ENCODE data around the gene YARS1. TPM values are rescaled to one million over a fixed set of nuclear protein-coding genes. Genes with fewer than 3 reads are reported as not detected.
A peak's percentile ranks its signal among the peaks of the same experiment; 100 is the strongest.

YARS1 gene
- total and polyA plus RNA-seq, 2 of the 4 experiments (the other 2 are of a cell fraction): 100 to 166 TPM

DNA sequence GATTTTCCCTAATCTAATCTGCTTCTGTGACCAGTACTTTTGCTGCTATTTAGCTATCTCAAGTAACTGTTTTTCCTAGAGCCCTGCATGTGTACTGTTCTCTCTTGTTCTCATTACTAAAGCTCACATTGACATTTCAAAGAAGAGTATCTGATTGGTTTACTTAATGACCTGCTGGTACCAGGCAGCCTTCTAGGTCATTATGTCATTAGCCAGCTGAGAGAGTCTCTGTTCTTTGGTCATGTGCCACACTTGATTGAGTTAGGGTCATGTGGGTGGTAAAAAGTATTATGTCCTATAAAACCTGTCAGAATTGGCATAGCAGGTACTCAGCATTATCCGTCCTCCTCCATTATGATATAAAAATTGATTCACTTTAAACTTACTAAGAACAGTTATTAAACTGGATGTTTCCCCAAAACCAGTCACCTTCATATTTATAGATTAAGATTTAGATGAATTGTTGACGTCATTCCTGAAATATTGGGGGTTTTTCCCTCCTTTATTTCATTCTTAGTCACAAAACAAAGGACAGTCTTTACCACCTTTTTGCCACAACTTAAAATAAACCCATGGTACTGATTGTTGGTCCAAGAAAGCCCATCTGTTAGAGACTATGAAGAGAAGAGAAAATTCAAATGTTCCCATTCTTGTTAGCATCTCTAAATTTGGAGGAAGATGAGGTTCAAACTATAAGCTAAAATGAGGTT, 31.4 kb upstream of the YARS1 start:
- Histone ChIP-seq H2BK15ac (ENCODE audit: low read depth, low read length) (no peak overlapping the region), H2BK120ac (ENCODE audit: low read depth, low read length) (no peak overlapping the region), H3K4ac (ENCODE audit: low read depth, low read length) (no peak overlapping the region), H3K4me1 (ENCODE audit: control insufficient read depth, insufficient read depth, low read length) (no peaks in the 10 kb centered on the region), H4K5ac (ENCODE audit: low read depth, low read length) (no peak overlapping the region), H2BK20ac (ENCODE audit: low read depth, low read length) (no peak overlapping the region), H3K79me1 (ENCODE audit: low read depth in 1 of 2, low read length in 2 of 2) (peaks cover 4 to 10% of the 10 kb centered on the region in 2 experiments; a peak in 2 of 4 replicates), H3K27me3 (ENCODE audit: control insufficient read depth, insufficient read depth, low read length) (no peaks in the 10 kb centered on the region), H3K27ac (ENCODE audit: insufficient read depth, low read length) (no peak overlapping the region), H3K56ac (ENCODE audit: extremely low read depth, insufficient read depth, low read length) (no peak overlapping the region), H3K9me1 (ENCODE audit: insufficient read depth, low read length) (no peaks in the 10 kb centered on the region), H4K8ac (ENCODE audit: low read depth in 2 of 2, low read length in 2 of 2) (no peak overlapping the region), H3K9me3 (ENCODE audit: control insufficient read depth, insufficient read depth, low read length) (no peaks in the 10 kb centered on the region), H2BK5ac (ENCODE audit: low read depth, low read length, poor library complexity, severe bottlenecking) (no peak overlapping the region), H4K20me1 (ENCODE audit: insufficient read depth, low read length) (no peaks in the 10 kb centered on the region), H4K91ac (ENCODE audit: insufficient read depth, low read depth, low read length) (no peak overlapping the region), H3K23ac (ENCODE audit: low read depth, low read length) (no peak overlapping the region), H2AK9ac (replicated peaks; ENCODE audit: low read depth, low read length, poor library complexity) (no peak overlapping the region), H3K4me3 (ENCODE audit: insufficient read depth, low read depth, low read length) (no peak overlapping the region), H2AK5ac (ENCODE audit: low read depth, low read length) (no peak overlapping the region), H3K36me3 (ENCODE audit: control insufficient read depth, insufficient read depth, low read length) (peaks cover 21% of the 10 kb centered on the region), H2AFZ (replicated peaks; ENCODE audit: low read length, poor library complexity) (no peak overlapping the region), H3K18ac (ENCODE audit: low read depth, low read length) (no peak overlapping the region), H3K14ac (replicated peaks; ENCODE audit: low read depth, low read length) (no peak overlapping the region), H3K9ac (ENCODE audit: low read depth, low read length) (no peak overlapping the region), H3K4me2 (ENCODE audit: low read depth, low read length) (no peak overlapping the region)
- DNase-seq (no peak), ATAC-seq (ENCODE audit: low read depth) (no peak)
- intact Hi-C loops (cut with micrococcal nuclease): no loop called here
- TSS peak; percentile 4 for BruUV-seq (replicated peaks)
- ChIA-PET POLR2A (ENCODE audit: unreplicated experiment) (interaction anchor here (0.6 kb wide), 1 partner anchor 9 kb away, joined by 8 read pairs; no protein-coding TSS in a partner anchor), CTCF (interaction anchor here (1.0 kb wide), 1 partner anchor 13 kb away, joined by 3 read pairs; no protein-coding TSS in a partner anchor)
- TF ChIP-seq CHD1 (IDR thresholded peaks at IDR 0.05; ENCODE audit: low read depth, low read length) (no peak), FOS (IDR thresholded peaks at IDR 0.05; ENCODE audit: low read depth, low read length) (no peak), BHLHE40 (IDR thresholded peaks at IDR 0.05; ENCODE audit: low read depth, low read length) (no peak), POLR2A (IDR thresholded peaks at IDR 0.05; ENCODE audit: low read depth, low read length) (no peak), MAFK (IDR thresholded peaks at IDR 0.05; ENCODE audit: low read depth, low read length) (no peak), MAZ (IDR thresholded peaks at IDR 0.05; ENCODE audit: borderline replicate concordance, low read depth, low read length) (no peak), SMC3 (IDR thresholded peaks at IDR 0.05; ENCODE audit: low read depth, low read length) (no peak), CEBPB (IDR thresholded peaks at IDR 0.05; ENCODE audit: low read depth, low read length) (no peak), NFE2L2 (IDR thresholded peaks at IDR 0.05; ENCODE audit: low read depth, low read length) (no peak), RFX5 (IDR thresholded peaks at IDR 0.05; ENCODE audit: low read depth, low read length) (no peak), RCOR1 (IDR thresholded peaks at IDR 0.05; ENCODE audit: insufficient replicate concordance, low read length) (no peak), MXI1 (IDR thresholded peaks at IDR 0.05; ENCODE audit: borderline replicate concordance, low read depth, low read length) (no peak), RAD21 (IDR thresholded peaks at IDR 0.05; ENCODE audit: low read length) (no peak)
- TF ChIP-seq, protein P1, sequence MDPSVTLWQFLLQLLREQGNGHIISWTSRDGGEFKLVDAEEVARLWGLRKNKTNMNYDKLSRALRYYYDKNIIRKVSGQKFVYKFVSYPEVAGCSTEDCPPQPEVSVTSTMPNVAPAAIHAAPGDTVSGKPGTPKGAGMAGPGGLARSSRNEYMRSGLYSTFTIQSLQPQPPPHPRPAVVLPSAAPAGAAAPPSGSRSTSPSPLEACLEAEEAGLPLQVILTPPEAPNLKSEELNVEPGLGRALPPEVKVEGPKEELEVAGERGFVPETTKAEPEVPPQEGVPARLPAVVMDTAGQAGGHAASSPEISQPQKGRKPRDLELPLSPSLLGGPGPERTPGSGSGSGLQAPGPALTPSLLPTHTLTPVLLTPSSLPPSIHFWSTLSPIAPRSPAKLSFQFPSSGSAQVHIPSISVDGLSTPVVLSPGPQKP (IDR thresholded peaks at IDR 0.05; ENCODE audit: borderline replicate concordance, low read depth, low read length): no peak
- TF ChIP-seq, protein P2, sequence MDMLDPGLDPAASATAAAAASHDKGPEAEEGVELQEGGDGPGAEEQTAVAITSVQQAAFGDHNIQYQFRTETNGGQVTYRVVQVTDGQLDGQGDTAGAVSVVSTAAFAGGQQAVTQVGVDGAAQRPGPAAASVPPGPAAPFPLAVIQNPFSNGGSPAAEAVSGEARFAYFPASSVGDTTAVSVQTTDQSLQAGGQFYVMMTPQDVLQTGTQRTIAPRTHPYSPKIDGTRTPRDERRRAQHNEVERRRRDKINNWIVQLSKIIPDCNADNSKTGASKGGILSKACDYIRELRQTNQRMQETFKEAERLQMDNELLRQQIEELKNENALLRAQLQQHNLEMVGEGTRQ (IDR thresholded peaks at IDR 0.05; ENCODE audit: low read depth, low read length): no peak
- TF ChIP-seq, protein P3, sequence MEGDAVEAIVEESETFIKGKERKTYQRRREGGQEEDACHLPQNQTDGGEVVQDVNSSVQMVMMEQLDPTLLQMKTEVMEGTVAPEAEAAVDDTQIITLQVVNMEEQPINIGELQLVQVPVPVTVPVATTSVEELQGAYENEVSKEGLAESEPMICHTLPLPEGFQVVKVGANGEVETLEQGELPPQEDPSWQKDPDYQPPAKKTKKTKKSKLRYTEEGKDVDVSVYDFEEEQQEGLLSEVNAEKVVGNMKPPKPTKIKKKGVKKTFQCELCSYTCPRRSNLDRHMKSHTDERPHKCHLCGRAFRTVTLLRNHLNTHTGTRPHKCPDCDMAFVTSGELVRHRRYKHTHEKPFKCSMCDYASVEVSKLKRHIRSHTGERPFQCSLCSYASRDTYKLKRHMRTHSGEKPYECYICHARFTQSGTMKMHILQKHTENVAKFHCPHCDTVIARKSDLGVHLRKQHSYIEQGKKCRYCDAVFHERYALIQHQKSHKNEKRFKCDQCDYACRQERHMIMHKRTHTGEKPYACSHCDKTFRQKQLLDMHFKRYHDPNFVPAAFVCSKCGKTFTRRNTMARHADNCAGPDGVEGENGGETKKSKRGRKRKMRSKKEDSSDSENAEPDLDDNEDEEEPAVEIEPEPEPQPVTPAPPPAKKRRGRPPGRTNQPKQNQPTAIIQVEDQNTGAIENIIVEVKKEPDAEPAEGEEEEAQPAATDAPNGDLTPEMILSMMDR (conservative IDR thresholded peaks at IDR 0.05; ENCODE audit: low read depth, low read length): no peak
- dilution Hi-C loops (cut with HindIII; ENCODE audit: low sequenced_read_pairs, unreplicated experiment): no loop called here
- WGBS, 2 experiments (ENCODE audit: extremely low coverage in 2 of 2, insufficient read length in 1 of 2): no CpG with 5 or more reads among the region's 2 CpGs
- in situ Hi-C loops (cut with MboI; ENCODE audit: low sequenced_read_pairs): no loop called here
